NCI-H748 (cell line): ENCODE measurements around the gene ATXN1.

Experiments used
- DNase-seq: peaks from one replicate; lab custom pipeline; 2025; ENCODE audit not compliant: unreplicated experiment; lab: John Stamatoyannopoulos, UW

The ATXN1 gene

GRCh38 chr6:16375843-16376242 is 385.4 kb downstream of the ATXN1 start:
- DNase-seq, result no peak

DNA sequence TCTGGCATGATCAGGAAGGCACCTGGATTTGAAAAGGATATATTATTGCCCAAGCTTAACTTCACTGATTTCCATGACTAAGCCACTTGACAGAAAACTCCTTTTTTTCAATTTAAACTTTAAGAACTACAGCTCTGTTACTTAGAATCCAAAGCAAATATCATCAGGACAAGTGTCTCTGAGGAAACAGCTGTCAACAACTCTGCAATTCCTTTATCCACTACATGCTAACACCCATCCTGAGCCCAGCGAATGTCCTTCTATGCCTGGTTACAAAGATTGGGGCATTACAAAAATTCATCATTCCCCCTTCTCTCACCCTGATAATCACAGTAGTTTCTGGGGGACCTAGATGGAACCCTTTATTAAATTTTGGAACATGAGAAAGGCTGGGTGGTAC is 386.1 kb downstream of the ATXN1 start:
- DNase-seq, result no peak

DNA sequence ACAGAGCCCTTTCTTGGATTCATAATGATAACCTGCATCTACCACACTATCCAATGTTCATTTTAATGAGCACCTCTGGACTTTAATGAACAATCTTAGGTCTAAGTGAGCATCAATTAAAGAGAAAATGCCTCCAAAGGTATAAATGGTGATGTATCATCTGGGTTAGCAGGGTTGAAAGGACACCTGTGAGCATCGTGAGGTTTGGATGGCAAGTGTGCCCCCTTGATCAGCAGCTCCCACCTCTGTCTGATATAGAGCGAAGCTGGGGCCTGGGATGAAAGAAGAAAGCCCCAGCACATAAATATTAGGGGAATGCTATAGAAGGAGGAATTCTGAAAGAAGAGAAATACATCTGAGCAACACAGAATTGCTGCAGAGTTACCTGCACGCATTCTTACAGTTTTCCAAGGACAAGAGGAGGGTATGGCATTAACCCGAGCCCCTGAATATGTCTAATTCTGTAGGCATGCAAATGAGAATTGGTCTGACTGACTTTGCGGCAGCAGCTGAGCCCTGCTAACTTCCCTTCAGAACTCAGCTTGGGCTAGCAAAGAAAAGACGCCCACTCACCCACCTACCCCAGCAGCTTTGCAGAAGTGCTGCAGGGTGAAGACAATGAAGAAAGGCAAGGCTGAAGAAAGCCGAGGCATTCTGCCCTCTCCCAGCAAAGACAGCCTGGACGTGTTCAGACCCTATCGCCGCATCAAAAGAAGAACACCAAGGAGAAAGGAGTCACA is 386.6 kb downstream of the ATXN1 start:
- DNase-seq, result no peak

GRCh38 chr6:16374016-16374415 is 387.2 kb downstream of the ATXN1 start:
- DNase-seq, result no peak

DNA sequence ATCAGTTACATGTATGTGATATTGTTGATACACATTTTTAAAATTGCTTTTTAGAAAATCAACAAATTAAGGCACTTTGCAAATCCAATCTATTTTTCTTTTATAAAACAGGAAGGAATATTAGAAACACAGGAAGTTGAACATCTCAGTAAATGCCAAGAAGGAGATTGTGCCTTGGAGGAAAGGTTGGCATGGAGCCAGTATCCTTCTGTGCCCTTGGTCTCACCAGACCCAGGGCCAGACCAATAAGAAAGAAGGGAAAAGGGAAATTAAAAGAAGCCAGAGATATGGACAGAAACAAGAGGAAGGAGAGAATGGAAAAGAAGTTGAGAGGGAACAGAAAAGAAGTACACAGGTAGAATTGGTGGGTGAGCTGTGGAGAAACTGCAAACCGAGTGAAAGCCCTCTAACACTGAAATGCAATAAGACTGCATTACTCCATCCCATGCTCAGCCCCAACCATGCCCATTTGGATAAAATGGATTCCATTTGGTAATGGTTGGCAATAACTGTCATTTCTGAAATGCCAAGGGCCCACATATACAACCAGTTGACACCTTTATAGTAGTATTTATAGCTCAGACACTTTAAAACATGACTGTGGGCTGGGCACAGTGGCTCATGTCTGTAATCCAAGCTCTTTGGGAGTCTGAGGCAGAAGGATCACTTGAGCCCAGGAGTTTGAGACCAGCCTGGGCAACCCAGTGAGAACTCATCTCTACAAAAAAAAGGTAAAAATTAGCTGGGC is 389.1 kb downstream of the ATXN1 start:
- no peak for DNase-seq

DNA sequence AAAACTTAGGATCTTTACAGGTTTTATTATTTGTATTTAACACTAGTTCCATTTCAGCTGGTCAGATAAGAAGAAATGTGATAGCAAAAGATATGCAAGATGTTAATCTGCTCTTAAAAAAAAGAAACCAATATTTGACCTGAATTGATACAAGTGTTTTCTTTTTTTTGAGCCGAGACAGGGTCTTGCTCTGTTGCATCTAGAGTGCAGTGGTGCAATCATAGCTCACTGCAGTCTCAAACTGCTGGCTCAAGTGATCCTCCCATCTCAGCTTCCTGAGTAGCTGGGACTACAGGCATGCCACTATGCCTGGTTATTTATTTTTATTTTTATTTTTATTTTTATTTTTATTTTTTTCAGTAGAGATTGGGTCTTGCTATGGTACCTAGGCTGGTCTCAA is 389.9 kb downstream of the ATXN1 start:
- no peak for DNase-seq

DNA sequence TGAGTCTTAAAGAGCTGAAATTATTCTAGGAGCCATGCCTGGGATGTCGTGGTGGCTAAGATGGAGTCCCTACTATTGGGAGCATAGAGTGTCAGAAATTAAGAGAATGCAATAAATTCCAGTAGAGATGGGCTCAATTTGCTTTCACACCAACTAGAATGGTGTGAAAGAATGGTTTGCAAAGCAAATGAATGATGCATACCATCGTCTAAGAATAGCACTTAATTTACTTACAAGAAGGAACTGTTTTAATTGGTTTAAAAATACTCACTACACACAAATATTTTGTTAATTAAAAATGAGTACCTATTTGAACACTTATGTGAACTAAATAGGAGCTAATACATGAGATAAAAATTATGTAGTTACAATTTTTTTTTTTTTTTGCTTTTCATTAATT is 390.3 kb downstream of the ATXN1 start:
- DNase-seq, result no peak

- DNase-seq, result no peak
These were observed 391.3 kb downstream of the ATXN1 start for GRCh38 chr6:16369989-16370388.

DNA sequence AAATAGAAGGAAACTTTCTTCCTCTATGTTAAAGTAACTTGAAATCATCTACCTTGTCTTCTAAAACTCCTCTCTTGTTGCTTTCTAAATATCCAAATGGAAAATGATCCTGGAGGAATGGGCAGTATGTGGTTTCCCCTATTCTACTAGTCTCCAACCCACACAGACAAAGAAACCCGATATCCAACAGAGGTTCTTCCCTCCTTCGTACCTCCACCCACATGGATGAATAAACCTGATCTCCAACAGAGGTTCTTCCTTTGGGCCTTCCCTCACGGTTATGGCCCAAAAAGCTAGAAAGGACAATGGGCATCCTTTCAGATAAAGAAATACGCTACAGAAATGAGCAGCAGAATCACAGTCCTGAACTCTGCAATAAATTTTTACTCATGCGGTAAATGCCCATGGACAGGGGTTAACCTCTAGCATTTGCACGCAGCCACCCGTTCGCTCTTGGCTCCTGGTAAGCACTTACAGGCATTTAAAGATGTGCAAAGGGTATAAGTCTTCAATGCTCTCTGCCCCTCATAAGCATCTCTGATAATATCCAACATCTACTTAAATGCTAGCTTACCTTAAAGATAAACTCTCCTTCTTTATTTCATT is 392.0 kb downstream of the ATXN1 start:
- no peak for DNase-seq

GRCh38 chr6:16367571-16367970 is 393.7 kb downstream of the ATXN1 start:
- no peak for DNase-seq

DNA sequence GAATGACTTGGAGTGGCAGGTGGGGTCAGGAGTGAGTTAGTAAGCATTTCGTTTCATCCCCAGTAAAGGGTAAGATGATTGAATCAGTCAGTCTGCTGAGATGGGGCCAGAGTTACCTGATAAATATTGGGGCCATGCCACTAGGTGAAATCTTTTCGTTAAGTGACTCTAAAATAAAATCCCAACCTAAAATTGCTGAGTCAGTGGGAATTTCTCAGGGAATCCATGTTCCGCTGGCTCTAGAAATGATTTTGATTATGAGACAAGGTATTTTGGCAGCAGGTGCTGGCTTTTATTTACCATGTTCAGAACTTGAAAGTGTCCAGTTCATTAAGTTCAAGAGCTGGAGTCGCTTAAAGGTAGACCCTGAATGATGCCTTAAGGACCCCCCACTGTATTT is 397.5 kb downstream of the ATXN1 start:
- no peak for DNase-seq

- DNase-seq, result peak; percentile 33
These were observed 398.3 kb downstream of the ATXN1 start for GRCh38 chr6:16362819-16363589.

GRCh38 chr6:16362296-16362695 is 399.0 kb downstream of the ATXN1 start:
- DNase-seq, result no peak

DNA sequence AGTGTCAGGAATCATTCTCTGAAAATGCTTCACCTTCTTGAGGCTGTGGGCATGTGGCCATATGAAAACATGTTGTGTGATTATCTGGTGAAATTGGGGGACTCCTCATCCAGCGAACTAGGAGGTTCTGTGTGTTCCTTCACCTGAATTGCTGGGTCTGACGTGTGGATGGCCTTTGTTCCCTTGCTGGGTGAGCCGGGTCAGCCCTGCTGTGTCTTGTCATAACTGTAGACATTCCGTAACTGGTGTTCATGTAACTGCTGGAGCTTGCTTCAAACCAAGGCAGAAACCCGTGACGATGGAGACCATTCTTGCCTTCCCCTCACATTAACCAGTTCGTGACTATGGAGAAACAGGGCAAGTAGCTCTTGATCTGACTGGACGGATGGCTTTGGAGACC is 399.4 kb downstream of the ATXN1 start:
- no peak for DNase-seq

GRCh38 chr6:16361121-16361520 is 400.1 kb downstream of the ATXN1 start:
- DNase-seq, result no peak

DNA sequence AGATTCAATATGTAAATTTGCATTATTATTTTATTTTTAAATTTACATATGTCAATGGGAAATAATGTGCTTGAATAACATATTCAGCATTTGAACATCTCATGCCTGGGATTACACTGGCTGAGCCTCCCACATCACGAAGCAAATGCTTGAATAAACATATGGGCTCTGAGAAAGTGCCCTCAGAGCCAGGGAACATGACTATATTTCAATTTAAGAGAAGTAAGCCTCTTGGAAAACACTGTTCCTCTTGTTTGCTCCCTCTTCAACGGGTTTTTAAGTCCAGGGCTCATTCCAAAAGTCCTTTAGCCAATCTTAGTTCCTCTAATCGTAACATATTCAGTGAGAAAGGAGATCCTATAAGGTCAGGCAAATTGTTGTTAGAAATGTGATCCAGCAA is 400.9 kb downstream of the ATXN1 start:
- no peak for DNase-seq

DNA sequence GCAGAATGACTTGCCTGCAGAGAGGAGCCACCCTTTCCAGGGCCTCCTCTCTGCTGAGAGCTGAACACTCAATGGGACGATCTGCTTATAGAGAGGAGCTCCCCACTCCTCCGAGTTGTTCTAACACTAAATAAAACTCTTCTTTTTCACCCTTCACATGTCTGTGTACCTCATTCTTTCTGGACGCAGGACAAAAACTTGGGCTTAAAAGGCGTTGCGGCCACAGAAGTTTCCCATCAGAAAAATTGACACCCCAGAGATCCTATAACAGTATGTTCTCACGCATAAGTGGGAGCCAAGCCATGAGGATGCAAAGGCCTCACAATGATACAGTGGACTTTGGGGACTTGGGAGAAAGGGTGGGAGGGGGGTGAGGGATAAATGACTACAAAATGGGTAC is 401.7 kb downstream of the ATXN1 start:
- DNase-seq, result no peak

DNA sequence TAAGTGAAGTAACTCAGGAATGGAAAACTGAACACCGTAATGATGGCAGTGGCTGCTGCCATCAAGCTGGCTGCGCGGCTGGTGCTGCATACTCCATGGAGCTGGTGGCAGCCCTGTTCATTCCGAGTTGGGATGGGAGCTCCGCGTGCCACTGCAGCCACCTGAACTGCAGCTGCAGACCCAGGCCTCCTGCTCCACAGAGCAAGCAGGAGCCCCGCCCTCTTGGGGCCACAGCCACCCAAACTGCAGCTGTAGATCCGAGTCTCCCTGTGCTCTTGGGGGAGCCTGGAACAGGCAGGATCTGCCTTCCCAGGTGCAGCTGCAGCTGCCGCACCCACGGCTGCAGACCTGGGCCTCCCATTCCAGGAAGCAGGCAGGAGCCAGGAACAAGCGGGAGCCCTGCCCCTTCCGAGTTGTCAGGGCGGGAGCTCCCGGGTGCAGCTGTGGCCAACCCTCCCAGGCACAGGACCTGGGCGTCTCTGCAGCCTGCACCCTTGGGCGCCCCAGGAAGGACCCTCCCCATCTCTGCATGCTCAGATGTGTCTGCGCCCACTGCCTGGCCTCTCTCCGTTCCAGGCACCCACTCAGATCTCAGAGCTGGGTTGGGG is 402.6 kb downstream of the ATXN1 start:
- DNase-seq, result no peak

DNA sequence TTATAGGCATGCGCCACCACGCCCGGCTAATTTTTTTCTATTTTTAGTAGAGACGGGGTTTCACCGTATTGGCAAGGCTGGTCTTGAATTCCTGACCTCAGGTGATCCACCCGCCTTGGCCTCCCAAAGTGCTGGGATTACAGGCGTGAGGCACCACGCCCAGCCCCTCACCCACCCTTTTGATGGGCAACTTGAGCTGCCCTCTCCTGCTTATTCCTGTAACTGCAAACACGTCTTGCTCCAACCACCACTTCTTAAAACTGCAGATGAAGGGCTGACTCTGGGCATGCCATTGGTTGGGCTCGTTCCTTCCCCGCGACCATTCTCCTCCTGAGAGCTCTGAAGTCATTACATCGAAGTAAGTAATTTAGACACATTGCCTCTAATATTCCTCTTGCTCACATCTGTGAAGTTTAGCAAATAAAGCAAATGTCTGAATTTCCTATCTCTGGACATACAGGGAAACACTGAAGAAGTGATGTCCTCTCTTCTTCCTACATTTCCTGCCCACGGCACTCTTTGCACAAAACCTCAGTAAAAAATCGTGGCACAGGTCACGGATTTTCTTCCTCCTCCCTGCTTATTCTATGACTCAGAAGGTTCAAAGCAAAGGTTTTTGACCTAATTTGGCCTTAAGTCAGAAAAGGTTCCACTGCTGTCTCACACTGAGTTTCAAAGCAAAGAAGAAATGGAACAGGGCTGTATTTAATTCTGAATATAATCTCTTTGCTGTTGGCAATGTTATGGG is 405.4 kb downstream of the ATXN1 start:
- no peak for DNase-seq

DNA sequence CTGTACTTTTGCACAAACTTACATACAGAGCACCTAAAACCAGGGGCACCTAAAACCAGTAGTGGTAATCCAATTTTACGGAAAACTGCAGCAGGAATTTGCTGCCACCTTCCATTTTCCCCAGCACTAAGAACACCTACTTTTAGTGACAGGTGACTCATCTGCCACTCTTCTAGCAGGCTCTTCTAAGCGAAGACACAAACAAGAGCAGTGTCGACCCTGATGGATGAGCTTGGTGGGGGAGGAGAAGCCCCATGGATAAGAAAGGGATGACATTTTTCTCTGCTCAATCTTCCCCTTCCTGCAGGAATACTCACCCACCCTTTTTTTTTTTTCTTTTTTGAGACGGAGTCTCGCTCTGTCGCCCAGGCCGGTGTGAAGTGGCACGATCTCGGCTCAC is 406.0 kb downstream of the ATXN1 start:
- no peak for DNase-seq
